Endodermal cell (in vitro differentiated cells): ENCODE data around the gene RAB40C. TPM values are rescaled to one million over a fixed set of nuclear protein-coding genes. Genes with fewer than 3 reads are reported as not detected.

Experiments
- DNase-seq: peaks from one replicate; pipeline ENCODE4 v3.0.0-alpha.2; 2017
- H3K27ac ChIP-seq: 2 replicates; pipeline ENCODE4 v1.5.1; 2013; ENCODE audit warnings: mild to moderate bottlenecking, low read depth, low read length, moderate library complexity
- H3K27me3 ChIP-seq: 2 replicates; pipeline ENCODE4 v1.6.1; 2013; ENCODE audit warnings: mild to moderate bottlenecking, low read length, moderate library complexity; ENCODE audit not compliant: insufficient read depth, control insufficient read depth, poor library complexity, severe bottlenecking
- H3K36me3 ChIP-seq: 2 replicates; pipeline ENCODE4 v1.7.0; 2013; ENCODE audit warnings: mild to moderate bottlenecking, low read length, moderate library complexity; ENCODE audit not compliant: control insufficient read depth, insufficient read depth
- H3K4me1 ChIP-seq: one replicate; pipeline ENCODE4 v1.7.0; 2013; ENCODE audit warnings: low read length; ENCODE audit not compliant: control insufficient read depth, insufficient read depth
- H3K4me3 ChIP-seq: 2 replicates; pipeline ENCODE4 v1.5.1; 2013; ENCODE audit warnings: mild to moderate bottlenecking, low read length, moderate library complexity
- H3K9ac ChIP-seq: 2 replicates; pipeline ENCODE4 v1.6.1; 2013; ENCODE audit warnings: mild to moderate bottlenecking, low read length, moderate library complexity; ENCODE audit not compliant: poor library complexity, severe bottlenecking; ENCODE audit errors: extremely low read depth
- H3K9me3 ChIP-seq: 2 replicates; pipeline ENCODE4 v1.6.1; 2013; ENCODE audit warnings: mild to moderate bottlenecking, low read length, moderate library complexity; ENCODE audit not compliant: control insufficient read depth
- H3K27ac Mint-ChIP-seq: 2 replicates; pipeline ENCODE4 v1.8.0; 2020; ENCODE audit warnings: mixed read lengths
- H3K27me3 Mint-ChIP-seq: 2 replicates; pipeline ENCODE4 v1.8.0; 2021; ENCODE audit warnings: mild to moderate bottlenecking, mixed read lengths; ENCODE audit not compliant: insufficient read depth
- H3K36me3 Mint-ChIP-seq: 2 replicates; pipeline ENCODE4 v1.8.0; 2020; ENCODE audit warnings: low read depth, mixed read lengths
- H3K4me1 Mint-ChIP-seq: 2 replicates; pipeline ENCODE4 v1.8.0; 2020; ENCODE audit warnings: mixed read lengths
- H3K4me3 Mint-ChIP-seq: 2 replicates; pipeline ENCODE4 v1.8.0; 2020; ENCODE audit warnings: mild to moderate bottlenecking, moderate library complexity, mixed read lengths
- H3K9me3 Mint-ChIP-seq: 2 replicates; pipeline ENCODE4 v1.8.0; 2020; ENCODE audit warnings: mild to moderate bottlenecking, mixed read lengths
- WGBS, 2 experiments: methylation state at CpG; one replicate each; pipeline versions ENCODE4 v1.1.5 to v1.1.7; 2013; ENCODE audit warnings: missing lambda C conversion rate in 2 of 2, mixed read lengths in 1 of 2; ENCODE audit not compliant: insufficient coverage in 1 of 2, insufficient read length in 1 of 2; 5-methylcytosine and 5-hydroxymethylcytosine counted together
- total RNA-seq, 2 donors: library from RNA; stranded (reverse); fragmentation: NEBNext Ultra II Directional in 1 of 2; extraction: Animal tissue kit (Norgen Biotek cat#: 25700) in 1 of 2; gene quantifications; 2 replicates in 1 of 2; 3 replicates in 1 of 2; pipeline ENCODE4 v1.2.1, GENCODE V29; 2021
- TF ChIP-seq, protein P1 (sequence below): fragments of 200-600 bp; sonication (generic); conservative IDR thresholded peaks from 2 replicates; pipeline ENCODE4 v1.5.0; 2021; ENCODE audit warnings: antibody characterized with exemption, mild to moderate bottlenecking

RAB40C gene
- total RNA-seq, 2 donors from 2014 or later, result 21.3 to 25.9 TPM

DNA sequence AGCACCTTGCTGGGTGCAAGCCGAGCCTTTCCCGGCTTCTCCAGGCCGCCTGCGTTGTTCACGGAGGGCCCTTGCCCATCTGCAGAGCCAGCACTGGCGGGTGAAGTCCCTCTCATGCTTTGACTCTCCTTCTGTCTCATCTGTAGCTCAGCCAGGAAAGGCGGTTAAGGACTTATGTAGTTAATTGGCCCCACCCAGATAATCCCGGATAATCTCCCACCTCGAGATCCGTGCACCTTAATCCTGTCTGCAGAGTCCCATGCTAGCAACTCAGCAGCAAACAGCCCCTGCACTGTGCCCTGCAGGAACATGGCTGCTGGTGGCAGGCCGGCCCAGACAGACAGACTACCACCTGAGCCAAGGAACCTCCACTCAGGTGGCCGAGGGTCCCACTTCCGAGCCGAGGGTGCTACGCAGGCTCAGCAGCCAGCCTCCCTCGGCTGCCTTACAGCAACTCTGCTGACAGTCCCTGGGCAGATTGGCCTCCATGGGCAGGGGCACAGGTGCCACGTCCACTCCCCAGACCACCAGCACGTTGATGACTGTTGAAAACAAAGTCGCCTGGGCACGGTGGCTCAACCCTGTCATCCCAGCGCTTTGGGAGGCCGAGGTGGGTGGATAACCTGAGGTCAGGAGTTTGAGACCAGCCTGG, 16.9 kb downstream of the RAB40C start:
- TF ChIP-seq, protein P1, sequence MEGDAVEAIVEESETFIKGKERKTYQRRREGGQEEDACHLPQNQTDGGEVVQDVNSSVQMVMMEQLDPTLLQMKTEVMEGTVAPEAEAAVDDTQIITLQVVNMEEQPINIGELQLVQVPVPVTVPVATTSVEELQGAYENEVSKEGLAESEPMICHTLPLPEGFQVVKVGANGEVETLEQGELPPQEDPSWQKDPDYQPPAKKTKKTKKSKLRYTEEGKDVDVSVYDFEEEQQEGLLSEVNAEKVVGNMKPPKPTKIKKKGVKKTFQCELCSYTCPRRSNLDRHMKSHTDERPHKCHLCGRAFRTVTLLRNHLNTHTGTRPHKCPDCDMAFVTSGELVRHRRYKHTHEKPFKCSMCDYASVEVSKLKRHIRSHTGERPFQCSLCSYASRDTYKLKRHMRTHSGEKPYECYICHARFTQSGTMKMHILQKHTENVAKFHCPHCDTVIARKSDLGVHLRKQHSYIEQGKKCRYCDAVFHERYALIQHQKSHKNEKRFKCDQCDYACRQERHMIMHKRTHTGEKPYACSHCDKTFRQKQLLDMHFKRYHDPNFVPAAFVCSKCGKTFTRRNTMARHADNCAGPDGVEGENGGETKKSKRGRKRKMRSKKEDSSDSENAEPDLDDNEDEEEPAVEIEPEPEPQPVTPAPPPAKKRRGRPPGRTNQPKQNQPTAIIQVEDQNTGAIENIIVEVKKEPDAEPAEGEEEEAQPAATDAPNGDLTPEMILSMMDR, result no peak
- peaks cover 30% of the 10 kb centered on the region for H3K36me3 Mint-ChIP-seq
- Histone ChIP-seq H3K9me3 (peaks cover 16% of the 10 kb centered on the region), H3K27ac (no peak overlapping the region), H3K4me1 (no peaks in the 10 kb centered on the region), H3K27me3 (no peaks in the 10 kb centered on the region), H3K4me3 (no peak overlapping the region), H3K9ac (no peak overlapping the region), H3K36me3 (no peaks in the 10 kb centered on the region)
- peaks cover 13% of the 10 kb centered on the region for H3K4me1 Mint-ChIP-seq
- 93 to 95% methylated on average over 18 to 22 of the region's 22 CpGs for WGBS, 2 experiments
- no peak overlapping the region for H3K4me3 Mint-ChIP-seq
- DNase-seq, result no peak
- H3K27me3 Mint-ChIP-seq, result peaks cover 5% of the 10 kb centered on the region
- H3K27ac Mint-ChIP-seq, result no peak overlapping the region
- H3K9me3 Mint-ChIP-seq, result peaks cover 30% of the 10 kb centered on the region

DNA sequence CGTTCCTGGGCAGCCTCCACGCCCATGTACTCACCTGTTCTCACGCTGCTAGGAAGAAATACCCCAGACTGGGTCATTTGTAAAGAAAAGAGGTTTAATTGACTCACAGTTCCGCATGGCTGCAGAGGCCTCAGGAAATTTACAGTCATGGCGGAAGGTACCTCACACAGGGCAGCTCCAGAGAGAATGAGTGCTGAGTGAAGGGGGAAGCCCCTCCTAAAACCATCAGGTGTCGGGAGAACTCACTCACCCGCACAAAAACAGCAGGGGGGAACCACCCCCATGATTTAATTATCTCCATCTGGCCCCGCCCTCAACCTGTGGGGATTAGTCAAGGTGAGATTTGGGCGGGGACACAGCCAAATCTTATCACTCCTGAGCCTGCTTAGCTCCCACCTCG, 18.2 kb downstream of the RAB40C start:
- 64 to 78% methylated on average over 3 to 9 of the region's 10 CpGs for WGBS, 2 experiments
- no peaks in the 10 kb centered on the region for H3K36me3 ChIP-seq
- H3K27me3 ChIP-seq, result no peaks in the 10 kb centered on the region
- H3K4me3 ChIP-seq, result no peak overlapping the region
- peak; percentile 84 for DNase-seq
- no peak overlapping the region for H3K9ac ChIP-seq
- H3K4me3 Mint-ChIP-seq, result peak overlapping the region; percentile 29
- peaks cover 13% of the 10 kb centered on the region for H3K4me1 Mint-ChIP-seq
- H3K9me3 Mint-ChIP-seq, result peaks cover 30% of the 10 kb centered on the region
- no peaks in the 10 kb centered on the region for H3K4me1 ChIP-seq
- peaks cover 16% of the 10 kb centered on the region for H3K9me3 ChIP-seq
- TF ChIP-seq, protein P1, result no peak
- H3K27me3 Mint-ChIP-seq, result peaks cover 5% of the 10 kb centered on the region
- H3K36me3 Mint-ChIP-seq, result peaks cover 28% of the 10 kb centered on the region
- no peak overlapping the region for H3K27ac ChIP-seq
- peak overlapping the region; percentile 68 for H3K27ac Mint-ChIP-seq

DNA sequence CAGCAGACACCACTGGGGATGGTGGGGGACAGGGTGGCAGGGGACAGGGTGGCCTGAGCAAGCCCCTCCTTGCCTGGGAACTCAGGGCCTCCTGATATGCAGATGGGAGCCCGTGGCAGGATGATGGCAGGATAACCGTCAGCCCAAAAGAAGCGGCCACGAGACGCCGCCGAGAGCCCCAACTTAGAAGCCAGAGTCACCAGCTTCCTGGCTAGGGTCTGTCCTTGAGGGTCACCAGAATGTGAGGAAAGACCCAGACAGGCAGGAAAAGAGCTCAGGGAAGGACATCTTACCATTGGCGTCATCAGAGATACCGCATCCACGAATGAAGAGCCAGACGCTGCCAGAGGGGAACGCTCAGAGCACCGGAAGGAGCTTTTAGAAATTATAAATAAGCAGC, 19.4 kb downstream of the RAB40C start:
- TF ChIP-seq, protein P1, result no peak
- H3K4me3 Mint-ChIP-seq, result no peak overlapping the region

More for the DNA sequence above, 19.4 kb downstream of the RAB40C start:
- Mint-ChIP-seq H3K36me3 (peaks cover 28% of the 10 kb centered on the region), H3K9me3 (peaks cover 29% of the 10 kb centered on the region), H3K27ac (no peak overlapping the region), H3K27me3 (peaks cover 5% of the 10 kb centered on the region), H3K4me1 (peaks cover 13% of the 10 kb centered on the region)
- H3K36me3 ChIP-seq, result peaks cover 4% of the 10 kb centered on the region
- H3K4me1 ChIP-seq, result no peaks in the 10 kb centered on the region
- no peak overlapping the region for H3K27ac ChIP-seq
- WGBS, 2 experiments, result 94% methylated on average over 8 to 13 of the region's 13 CpGs
- no peaks in the 10 kb centered on the region for H3K27me3 ChIP-seq
- peaks cover 15% of the 10 kb centered on the region for H3K9me3 ChIP-seq
- H3K4me3 ChIP-seq, result no peak overlapping the region
- H3K9ac ChIP-seq, result no peak overlapping the region
- DNase-seq, result no peak
